ENCODE data around the gene UPP1. TPM values are rescaled to one million over a fixed set of nuclear protein-coding genes. Genes with fewer than 3 reads are reported as not detected.
"Not testable (repeated sequence)": the region's sequence is repeated elsewhere in the genome, so short reads cannot be mapped to it uniquely, and the experiment has no call there.

UPP1 gene
- polyA plus RNA-seq, 3 donors, result 11.6 to 77.4 (median 34.0) TPM

- 94 to 97% (median 95%) methylated on average over 29 of the region's 29 CpGs for WGBS, 3 donors
- no peak overlapping the region for H3K27ac ChIP-seq (ENCODE audit: low read depth, low read length)
Measured at GRCh38 chr7:48106906-48107659, 18.0 kb downstream of the UPP1 start.

DNA sequence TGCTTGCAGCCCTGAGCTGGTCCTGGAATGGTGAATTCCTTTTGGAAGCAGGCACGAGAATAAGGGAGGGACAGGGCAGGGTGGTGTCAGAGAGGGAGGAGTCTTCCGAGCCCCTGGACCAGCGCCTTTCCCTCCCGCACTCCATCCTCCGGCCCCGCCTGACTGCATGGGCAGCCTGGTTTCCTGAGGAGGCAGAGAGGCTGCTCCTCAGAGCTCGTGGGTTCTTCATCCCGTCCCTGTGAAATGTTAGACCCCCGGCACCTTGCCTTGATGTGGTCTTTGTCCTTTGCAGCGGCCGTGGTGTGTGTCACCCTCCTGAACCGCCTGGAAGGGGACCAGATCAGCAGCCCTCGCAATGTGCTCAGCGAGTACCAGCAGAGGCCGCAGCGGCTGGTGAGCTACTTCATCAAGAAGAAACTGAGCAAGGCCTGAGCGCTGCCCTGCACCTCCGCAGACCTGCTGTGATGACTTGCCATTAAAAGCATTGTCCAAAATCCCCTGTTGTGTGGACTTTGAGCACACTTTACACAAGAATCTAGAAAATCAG, 18.9 kb downstream of the UPP1 start:
- WGBS, 3 donors, result 87 to 93% (median 90%) methylated on average over 17 to 18 of the region's 18 CpGs
- no peak overlapping the region for H3K27ac ChIP-seq (ENCODE audit: low read depth, low read length)

DNA sequence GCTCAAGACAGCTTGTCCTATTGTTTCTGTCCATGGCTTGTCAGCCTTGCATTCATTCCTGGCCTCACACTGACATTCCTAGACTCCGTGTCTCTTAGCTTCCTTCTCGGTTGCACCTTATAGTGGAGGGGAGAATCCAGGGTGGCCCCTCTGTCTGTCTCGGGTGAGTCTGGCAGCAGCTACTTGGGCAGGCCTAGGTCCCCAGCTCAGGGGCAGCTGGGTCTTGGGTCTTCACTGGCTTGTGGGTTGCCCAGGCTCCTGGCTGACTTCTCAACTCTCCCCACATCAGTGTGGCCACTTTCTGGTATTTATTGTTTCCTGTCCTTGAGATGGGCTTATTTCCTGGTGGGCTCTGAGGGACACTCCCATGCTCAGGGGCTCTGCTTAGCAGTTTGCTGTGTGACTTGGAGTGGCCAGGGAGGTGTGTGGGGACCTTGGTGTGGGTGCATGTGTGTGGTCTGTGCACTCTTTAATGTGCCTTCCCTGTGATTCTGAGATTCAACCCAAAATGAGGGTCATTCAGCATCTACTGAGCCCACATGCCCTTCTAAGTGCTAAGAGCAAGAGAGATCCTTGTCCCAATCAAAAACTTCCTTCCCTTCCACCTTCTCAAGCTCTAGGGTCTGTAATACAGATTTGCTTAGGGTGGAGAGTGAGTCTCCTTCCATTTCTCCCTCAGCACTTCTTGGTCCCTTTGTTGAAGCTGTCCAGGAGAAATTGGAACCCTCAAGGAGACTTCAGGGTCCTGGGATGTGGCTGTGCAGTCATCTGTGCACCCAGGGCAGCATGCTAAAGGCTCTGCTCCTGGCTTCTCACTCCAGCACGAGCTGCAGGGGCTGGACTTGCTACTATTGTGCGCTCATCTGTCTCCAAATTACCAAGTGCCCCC, 20.1 kb downstream of the UPP1 start:
- H3K27ac ChIP-seq (ENCODE audit: low read depth, low read length), result no peak overlapping the region
- 88 to 95% (median 95%) methylated on average over 5 of the region's 5 CpGs for WGBS, 3 donors

GRCh38 chr7:48109848-48110663, 21.0 kb downstream of the UPP1 start:
- 20 to 24% (median 20%) methylated on average over 9 of the region's 9 CpGs for WGBS, 3 donors
- H3K27ac ChIP-seq (ENCODE audit: low read depth, low read length), result no peak overlapping the region

GRCh38 chr7:48110868-48111267, 21.8 kb downstream of the UPP1 start:
- H3K27ac ChIP-seq (ENCODE audit: low read depth, low read length), result no peak overlapping the region
- WGBS, 3 donors, result 81 to 89% (median 88%) methylated on average over 4 of the region's 4 CpGs

GRCh38 chr7:48111596-48111995, 22.5 kb downstream of the UPP1 start:
- WGBS, 3 donors, result 59 to 93% (median 92%) methylated on average over 8 of the region's 8 CpGs
- no peak overlapping the region for H3K27ac ChIP-seq (ENCODE audit: low read depth, low read length)

GRCh38 chr7:48112401-48113165, 23.5 kb downstream of the UPP1 start:
- no peak overlapping the region for H3K27ac ChIP-seq (ENCODE audit: low read depth, low read length)
- WGBS, 3 donors, result 87 to 88% (median 88%) methylated on average over 7 of the region's 7 CpGs

- WGBS, 3 donors, result 87 to 92% (median 88%) methylated on average over 6 of the region's 6 CpGs
- no peak overlapping the region for H3K27ac ChIP-seq (ENCODE audit: low read depth, low read length)
Measured at GRCh38 chr7:48113275-48113674, 24.2 kb downstream of the UPP1 start.

DNA sequence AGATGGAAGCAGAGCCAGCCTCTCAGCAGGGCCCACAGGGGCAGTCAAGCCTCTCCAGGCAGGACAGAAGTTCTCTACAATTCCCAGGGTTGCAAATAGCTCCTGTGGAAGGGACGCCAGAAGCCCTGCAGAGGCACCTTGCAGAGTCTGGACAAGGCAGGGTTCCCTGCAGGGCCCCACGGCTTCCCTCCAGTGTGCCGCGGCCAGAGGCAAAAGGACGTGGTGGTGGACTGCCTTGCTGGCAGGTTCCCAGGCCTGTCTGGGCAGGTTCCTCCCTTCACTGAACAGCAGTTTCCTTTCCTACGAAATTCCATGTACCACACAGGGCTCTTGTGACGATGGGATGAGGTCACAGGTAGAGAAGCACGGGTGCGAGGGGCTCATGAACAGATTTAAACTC, 25.1 kb downstream of the UPP1 start:
- H3K27ac ChIP-seq (ENCODE audit: low read depth, low read length), result no peak overlapping the region
- WGBS, 3 donors, result 75 to 82% (median 80%) methylated on average over 9 of the region's 9 CpGs

GRCh38 chr7:48114589-48114988, 25.5 kb downstream of the UPP1 start:
- H3K27ac ChIP-seq (ENCODE audit: low read depth, low read length), result no peak overlapping the region
- WGBS, 3 donors, result 90 to 96% (median 92%) methylated on average over 7 of the region's 7 CpGs

DNA sequence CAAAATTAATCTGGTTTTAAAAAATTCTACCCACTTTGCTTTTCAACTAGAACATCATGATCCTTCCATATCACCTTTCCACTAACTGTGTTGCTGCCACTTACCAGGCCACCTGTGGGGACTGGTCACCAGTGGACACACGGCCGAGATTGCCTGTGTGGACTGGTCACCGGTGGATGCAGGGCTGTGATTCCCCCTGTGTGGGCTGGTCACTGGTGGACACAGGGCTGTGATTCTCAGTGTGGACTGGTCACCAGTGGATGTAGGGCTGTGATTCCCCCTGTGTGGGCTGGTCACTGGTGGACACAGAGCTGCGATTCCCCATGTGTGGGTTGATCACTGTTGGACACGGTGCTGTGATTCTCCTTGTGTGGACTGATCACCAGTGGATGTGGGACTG, 27.0 kb downstream of the UPP1 start:
- 95 to 98% (median 98%) methylated on average over 5 of the region's 5 CpGs for WGBS, 3 donors
- H3K27ac ChIP-seq (ENCODE audit: low read depth, low read length), result no peak overlapping the region

DNA sequence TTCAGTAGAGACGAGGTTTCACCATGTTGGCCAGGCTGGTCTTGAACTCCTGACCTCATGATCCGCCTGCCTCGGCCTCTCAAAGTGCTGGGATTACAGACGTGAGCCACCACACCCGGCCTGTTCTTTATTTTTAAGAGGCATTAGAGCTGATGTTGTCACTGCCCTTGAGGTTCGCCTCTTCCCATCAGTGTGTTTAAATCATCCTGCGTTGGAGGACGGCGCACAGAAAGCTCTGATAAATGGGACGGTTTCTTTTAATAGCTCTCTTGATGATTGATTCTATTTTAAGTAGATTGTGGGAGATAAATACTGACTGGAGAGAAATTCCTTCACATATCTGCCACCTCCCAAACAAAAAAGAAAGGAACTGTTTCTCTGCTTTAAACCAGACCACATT, 29.0 kb downstream of the UPP1 start:
- WGBS, 3 donors, result 46 to 58% (median 52%) methylated on average over 10 of the region's 10 CpGs
- H3K27ac ChIP-seq (ENCODE audit: low read depth, low read length), result no peak overlapping the region

- H3K27ac ChIP-seq (ENCODE audit: low read depth, low read length), result not testable (repeated sequence)
- 90 to 95% (median 92%) methylated on average over 6 of the region's 6 CpGs for WGBS, 3 donors
Measured at GRCh38 chr7:48120536-48120935, 31.5 kb downstream of the UPP1 start.

DNA sequence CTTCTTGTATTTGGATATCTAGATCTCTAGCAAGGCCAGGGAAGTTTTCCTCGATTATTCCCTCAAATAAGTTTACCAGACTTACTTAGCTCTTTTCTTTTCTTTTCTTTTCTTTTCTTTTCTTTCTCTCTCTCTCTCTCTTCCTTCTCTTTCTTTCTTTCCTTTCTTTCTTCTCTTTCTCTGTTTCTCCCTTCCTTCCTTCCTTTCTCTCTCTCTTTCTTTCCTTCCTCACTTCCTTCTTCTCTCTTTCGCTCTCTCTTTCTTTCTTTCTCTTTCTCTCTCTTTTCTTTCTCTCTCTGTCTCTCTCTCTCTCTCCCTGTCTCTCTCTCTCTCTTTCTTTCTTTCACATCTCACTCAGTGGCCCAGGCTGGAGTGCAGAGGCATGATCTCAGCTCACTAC, 37.0 kb downstream of the UPP1 start:
- WGBS, 3 donors, result 90 to 94% (median 93%) methylated on average over 2 of the region's 2 CpGs
- H3K27ac ChIP-seq (ENCODE audit: low read depth, low read length), result no peak overlapping the region

DNA sequence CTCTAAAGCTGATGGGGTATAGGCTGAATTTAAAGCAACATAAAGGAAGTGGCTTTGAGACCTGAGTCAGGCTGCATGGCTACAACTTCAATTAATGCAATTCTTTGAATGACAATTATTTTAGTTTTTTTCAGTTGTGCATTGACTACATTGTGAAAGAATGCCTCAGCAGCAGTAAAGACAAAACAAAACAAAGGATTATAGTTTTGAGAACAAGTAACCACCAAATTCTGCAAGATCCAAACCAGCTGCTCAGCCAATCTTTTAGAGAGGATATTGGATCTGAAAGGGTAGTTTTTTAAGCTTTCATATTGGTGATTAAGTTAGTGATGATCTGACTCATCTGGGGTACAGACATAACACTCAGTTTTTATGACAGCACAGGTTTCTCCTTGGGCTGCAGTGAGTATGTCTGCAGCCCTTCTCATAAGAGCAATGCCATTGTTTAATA, 41.6 kb downstream of the UPP1 start:
- H3K27ac ChIP-seq (ENCODE audit: low read depth, low read length), result no peak overlapping the region

DNA sequence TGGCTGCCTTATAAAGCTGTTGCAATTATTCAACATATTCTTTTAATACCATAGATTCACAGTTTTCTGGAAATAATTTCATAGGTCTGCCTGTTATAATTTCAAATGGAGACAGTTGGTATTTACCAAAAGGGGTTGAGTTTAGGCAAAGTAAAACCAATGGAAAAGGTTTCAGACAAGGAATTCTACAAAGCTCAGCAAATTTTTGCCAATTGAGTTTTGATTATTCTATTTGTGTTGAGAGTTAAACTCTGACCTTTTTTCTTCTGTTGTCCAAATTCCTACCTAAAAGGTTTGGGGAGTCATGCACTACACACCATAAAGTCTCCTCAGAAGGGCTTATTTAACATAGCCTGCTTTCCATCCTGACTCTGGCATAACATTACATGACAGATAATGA, 43.7 kb downstream of the UPP1 start:
- no peak overlapping the region for H3K27ac ChIP-seq (ENCODE audit: low read depth, low read length)

DNA sequence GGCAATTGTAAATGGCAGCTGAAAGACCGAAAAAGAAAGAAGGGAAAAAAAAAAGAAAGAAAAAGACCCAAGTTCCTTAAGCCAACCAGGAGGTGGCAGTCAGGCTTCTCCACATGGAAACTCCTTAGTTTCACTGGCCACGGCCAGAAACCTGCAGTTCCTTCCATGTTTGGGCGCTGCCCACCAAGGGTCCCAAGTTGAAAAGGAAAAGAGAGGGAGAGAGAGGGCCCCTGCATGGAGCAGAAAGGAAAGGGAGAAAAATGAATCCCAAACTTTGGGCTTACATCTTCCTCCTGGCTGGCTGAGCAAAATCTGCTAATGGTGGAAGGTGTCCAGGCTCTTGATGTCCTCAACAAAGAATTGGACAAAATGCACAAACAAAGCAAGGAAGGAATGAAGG, 50.4 kb downstream of the UPP1 start:
- WGBS, 3 donors, result 44 to 77% (median 58%) methylated on average over 3 of the region's 3 CpGs
- H3K27ac ChIP-seq (ENCODE audit: low read depth, low read length), result no peak overlapping the region

All from adipose tissue (tissue), 3 donors.